CD4-positive, alpha-beta T cell treated with Interleukin-2 at 100 ng/mL for 4 hours (primary cell): ENCODE measurements around the gene SPTY2D1.
"Not testable (repeated sequence)": the region's sequence is repeated elsewhere in the genome, so short reads cannot be mapped to it uniquely, and the experiment has no call there.

Experiments
- DNase-seq: peaks from one replicate; pipeline ENCODE4 v3.0.0-alpha.2; 2020; ENCODE audit warnings: low spot score

Gene SPTY2D1

DNA sequence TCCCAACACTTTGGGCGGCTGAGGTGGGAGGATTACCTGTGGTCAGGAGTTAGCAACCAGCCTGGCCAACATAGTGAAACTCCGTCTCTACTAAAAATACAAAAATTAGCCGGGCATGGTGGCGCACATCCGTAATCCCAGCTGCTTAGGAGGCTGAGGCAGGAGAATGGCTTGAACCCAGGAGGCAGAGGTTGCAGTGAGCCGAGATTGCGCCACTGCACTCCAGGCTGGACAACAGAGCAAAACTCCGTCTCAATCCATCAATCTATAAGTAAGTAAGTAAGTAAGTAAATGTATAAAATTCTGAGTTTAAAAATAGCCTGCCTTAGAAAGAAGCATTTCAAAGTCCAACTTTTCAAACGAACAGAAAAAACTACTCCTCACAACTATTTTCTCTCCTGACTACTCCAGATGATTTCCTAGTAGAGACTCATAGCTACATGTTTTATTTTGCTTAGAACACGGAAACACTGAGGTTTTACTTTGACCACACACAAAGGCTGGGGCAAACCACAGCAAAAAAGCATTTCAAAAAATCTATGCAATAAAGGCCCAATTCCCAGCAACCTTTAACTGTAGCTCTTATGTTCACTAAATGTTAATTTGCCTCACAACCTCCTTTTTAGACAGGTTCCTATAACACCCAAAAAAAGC is 16.3 kb downstream of the SPTY2D1 start:
- peak; percentile 75 for DNase-seq

DNA sequence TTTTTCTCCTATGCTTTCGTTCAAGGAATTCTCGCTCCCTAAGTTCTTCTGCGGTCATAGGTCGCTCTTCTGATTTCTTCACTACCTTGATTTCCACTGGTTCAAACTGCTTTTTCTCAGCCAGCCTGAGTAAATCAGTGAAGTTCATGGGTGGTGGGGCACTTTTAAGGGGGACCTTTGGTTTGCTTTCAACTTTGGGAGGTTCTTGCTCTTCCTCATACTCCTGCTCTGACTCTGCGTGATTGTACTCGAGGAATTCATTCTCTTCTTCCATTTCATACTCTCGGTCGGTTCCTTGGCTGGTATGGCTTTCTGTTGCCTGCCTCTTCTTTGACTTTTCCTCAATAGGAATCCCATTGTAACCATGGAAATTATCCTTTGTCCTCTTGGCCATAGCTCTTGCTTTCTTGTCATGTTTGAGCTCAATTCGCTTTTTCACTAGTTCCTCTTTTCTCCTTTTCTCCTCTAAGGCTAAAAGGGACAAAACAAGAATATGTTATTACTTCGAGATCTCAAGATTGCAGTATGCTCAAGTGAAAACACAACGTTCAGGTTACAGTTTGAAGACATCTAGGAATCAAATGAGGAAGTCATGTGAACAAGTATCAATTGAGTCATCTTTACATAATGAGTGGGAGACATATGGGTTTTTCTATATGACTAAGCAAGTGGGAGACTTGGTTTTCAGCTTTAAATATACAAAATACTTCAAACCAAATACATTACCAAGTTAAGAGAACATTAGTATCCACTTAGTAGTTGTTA is 18.3 kb downstream of the SPTY2D1 start:
- peak; percentile 44 for DNase-seq

DNA sequence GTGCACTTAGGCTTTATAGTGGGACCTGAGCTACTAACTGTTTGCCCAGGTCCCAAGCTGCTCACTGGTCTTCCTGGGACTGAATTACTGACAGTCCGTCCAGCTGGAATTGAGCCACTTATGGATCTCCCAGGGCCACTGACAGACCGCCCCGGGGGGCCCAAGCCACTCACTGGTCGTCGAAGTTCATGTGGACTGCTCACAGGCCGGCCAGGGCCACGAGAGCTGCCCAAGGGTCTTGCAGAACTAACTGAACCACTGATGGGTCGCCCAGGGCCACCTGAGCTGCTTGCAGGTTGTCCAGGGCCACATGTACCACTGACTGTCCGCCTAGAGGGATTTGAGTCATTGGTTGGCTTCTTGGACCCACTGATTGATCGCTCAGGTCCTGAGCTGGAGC is 19.5 kb downstream of the SPTY2D1 start:
- no peak for DNase-seq

DNA sequence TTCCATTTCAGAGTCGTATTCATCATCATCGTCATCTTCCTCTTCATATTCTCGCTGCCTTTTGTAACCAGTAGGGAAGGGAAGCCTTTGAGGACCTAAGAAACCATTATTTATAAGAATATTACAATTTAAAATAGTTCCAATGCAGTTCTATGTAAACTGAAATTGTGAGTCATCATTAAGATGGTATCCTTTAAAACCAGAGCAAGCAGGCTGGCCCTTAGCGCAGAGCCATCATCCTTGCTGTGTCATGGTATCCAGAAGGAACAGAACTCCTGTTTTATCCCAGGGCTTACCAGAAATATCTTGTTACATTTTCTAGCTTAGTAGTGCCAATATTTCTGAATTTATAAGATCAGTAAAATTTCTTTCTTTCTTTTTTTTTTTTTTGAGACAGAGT is 21.7 kb downstream of the SPTY2D1 start:
- no peak for DNase-seq

DNA sequence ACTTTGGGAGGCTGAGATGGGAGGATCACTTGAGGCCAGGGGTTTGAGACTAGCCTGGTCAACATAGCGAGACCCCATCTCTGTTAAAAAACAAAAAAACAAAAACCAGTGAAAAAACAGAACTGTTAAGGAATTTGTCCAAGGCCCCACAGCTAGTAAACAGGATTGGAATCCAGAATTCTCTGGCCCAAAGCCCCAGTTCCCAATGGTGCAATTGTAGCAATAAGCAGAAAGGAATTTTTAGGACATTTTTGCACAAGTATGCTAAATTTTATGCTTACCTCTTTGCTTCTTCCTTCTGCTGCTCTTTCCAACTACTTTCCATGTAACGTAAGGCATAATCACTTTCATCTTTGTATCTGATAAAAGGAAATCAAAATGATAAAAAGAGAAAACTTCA is 22.9 kb downstream of the SPTY2D1 start:
- DNase-seq, result no peak

DNA sequence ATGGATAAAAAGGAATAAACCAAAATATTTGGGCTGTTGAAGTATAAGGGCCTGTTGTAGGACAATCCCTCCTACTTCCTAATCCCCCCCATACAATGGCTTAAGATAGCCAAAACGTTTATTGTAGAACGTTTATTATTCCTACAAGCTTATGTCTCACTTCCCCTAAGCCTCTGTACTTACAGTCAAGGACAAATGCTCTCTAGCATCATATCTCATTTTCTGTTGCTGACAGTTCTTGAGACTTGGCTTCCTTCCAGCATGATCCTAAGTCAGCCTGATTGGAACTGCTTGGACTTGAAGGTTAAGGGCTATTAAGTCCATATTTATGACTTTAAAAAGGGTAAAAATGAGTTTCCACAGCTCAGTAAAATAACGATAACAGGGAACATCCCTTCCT is 25.8 kb downstream of the SPTY2D1 start:
- DNase-seq, result no peak

DNA sequence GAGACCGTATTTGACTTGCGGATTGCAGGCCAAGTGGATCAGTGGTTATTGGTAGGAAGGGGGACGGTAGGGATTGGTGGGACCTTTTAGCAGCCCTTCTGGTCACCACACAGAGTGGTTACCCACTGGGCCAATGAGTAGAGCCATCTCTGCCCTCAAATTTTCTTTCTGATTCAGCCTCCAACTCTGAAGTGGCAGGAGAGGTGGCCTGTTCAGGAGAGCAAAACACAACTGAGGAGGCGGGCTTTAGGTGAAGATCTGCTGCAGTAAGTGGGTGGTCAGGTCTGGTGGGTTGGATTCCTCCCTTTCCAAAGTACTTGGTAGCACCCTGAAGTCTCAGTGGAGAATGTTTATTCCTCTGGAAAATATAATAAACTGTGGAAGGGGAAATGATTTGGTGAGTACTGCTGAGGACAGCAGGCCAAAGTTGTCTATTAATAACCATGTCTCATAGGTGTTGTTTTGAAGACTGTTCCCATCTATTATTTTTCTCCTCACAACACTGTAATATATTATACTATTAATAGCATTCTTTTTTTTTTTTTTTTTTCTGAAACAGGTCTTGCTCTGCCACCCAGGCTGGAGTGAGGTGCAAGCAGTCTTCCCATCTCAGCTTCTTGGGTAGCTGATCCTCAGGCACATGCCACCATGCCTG is 33.1 kb downstream of the SPTY2D1 start:
- DNase-seq, result no peak

DNA sequence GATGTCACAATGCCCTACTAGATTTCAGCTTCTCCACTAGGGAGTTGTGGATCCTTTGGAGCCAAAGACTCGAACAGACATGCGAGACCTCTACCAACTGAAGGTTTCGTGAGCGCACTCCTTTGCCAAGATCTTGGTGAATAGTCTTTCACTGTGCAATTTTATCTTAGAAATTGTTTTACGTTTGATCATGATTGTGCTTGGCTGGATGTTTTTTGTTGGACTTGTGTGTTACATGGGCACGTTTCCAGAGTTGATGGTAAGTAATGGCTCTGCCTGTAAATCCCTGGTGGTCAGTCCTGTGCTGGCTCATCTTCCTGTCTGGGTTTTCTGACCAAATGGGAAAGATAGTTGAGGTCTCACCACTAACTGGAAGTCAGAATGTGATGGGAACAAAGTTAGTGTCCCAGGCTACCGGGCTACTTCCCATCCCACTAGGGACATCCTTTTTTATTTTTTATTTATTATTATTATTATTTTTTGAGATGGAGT is 34.4 kb downstream of the SPTY2D1 start, which contains the start of gene MISFA:
MISFA (plus strand) TSS at position 51 of the 492 bp plus-strand sequence; CDS start at position 191, 140 bp downstream.
- DNase-seq, result no peak

DNA sequence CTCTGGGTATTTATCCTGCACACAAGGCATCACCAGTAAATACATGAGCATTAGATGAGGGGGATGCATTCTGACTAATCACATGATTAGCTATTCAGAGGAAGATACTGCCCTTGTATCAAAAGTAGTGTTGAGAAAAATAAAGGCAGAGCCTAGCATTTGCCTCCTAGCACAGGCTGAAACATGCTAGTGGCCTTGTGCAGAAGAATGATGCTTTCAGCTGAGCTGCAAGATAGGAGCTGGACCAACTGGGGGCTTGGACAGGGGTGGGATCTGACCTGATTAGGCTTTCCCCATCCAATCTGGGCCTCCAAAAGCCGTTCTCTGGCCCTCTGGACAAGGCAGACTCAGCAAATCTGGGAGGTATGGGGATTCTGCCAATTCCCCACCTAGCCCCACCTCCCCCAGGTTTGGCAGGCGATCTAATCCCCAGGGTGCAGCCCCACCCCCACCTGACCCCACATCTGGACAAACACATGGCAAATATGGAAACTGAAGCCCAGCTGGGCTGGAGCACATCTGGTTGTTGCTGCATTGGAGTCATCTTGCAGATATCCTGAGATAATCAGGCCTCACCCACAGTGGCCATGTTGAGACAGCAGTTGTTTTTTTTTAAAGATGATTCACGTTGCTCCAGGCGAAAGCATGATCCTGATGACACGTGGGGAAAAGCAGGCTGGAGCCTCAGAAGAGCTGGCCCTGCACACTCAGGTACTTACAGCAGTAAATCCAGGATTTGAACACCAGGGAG is 39.0 kb downstream of the SPTY2D1 start:
- no peak for DNase-seq

DNA sequence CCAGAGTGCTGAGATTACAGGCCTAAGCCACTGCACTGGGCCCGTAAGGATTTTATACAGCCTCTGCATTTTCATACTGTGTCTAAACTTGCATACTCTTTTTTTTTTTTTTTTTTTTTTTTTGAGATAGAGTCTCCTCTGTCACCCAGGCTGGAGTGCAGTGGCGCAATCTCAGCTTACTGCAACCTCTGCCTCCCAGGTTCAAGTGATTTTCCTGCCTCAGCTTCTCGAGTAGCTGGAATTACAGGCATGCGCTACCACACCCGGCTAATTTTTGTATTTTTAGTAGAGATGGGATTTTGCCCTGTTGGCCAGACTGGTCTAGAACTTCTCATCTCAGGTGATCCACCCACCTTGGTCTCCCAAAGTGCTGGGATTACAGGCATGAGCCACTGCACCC is 40.1 kb downstream of the SPTY2D1 start:
- not testable (repeated sequence) for DNase-seq

DNA sequence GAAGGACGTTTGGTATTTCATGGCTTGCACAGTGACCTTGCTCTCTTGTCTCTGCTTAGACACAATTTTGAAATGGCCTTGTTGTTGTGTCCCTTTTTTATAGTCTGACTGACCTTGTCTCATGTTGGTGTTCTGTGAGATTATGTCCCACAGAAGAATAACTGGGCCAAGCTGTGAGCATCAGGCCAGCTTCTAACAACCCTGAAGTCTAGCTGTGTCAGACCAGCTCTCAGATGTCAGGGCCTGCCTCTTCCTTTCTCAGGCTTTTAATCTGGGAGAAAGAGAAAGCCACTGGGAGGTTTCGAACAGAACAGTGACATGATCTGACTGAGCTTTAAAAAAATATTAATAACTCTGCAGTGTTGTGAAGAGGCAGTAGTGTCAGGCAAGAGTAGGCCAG is 43.6 kb downstream of the SPTY2D1 start:
- no peak for DNase-seq

DNA sequence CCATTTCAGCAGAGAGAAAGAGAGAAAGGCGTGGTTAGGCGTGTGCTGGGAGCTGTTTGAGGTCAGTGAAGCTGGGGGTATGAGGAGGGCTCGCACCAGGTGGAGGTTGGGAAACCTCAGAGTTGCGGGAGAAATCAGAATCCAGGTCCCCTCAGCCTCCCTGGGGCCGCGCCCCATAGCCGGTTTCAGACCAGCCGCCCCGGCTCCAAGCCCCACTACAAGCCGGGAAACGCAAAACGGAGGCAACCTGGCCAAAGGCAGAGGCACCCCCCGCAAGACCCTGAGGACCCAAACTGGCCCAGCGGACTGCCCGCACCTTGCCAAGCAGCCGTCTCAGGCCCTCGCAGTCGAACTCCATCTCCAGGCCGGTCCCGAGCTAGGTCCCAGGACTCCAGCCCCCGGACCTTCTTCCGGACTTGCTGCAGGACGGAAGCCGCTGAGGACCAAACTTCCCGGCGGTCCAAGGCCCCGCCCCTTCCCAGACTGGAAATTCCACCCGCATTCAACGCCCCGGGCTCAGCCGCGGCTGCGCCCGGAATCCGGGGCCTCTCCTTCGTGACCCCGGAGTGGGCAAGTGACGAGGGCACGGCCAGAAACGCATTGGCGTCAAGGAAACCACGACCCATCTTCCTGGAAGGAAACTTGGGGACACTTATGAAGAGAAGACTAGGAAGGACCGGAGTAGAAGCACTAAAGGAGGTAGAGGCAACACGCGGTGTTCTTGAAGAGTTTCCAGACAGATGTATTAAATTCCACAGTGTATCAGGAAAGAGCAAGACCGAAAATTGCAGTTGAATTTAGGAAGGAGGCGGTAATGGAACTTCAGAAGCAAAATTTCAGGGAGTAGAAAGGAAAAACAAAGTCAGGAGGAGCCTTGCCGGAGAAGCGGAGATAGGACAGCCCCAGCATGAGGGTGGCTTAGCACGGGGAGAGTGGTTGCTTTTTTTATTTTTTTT is 45.6 kb downstream of the SPTY2D1 start, which contains the start of gene UEVLD:
UEVLD (minus strand) TSS at position 438 of the 956 bp plus-strand sequence; CDS start at position 358, 80 bp downstream.
- peak; percentile 53 for DNase-seq

DNA sequence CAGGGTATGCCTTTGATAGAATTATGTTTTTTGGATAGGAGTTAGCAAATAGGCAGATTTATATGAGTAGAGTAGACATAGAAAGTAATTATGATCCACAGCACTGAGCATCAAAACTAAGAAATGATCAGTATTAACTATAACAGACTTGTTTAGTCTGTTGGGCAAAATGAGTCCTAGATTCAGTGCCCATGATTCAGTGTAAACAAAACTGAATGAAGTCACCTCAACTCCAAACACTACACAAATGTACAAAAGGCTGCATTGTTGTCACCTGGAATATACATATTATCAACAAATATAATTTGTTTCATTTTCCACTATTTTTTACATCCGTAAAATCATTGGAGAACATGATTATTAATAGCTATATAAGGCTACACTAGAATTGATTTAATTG is 52.3 kb downstream of the SPTY2D1 start:
- no peak for DNase-seq

DNA sequence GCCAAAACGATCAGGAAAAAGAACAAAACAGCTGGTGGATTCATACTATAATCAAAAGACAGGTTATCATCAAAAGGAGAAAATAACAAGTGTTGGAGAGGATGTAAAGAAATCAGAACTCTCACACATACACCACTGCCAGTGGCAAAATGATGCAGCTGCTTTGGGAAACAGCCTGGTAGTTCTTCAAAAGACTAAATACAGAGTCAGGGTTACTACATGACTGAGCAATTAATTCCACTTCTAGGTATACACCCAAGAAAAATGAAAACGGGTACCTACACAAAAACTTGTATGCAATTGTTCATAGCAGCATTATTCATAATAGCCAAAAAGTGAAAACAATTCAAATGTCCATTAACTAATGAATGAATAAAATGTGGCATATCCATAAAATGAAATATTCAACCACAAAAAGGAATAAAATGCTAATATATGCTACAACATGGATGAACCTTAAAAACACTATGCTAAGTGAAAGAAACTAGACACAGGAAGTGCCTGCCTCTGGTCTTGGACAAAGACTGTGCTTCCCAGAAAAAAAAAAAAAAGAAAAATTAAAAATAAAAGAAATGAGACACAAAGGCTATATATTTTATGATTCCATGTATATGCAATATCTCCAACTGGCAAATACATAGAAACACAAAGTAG is 53.9 kb downstream of the SPTY2D1 start:
- DNase-seq, result no peak

DNA sequence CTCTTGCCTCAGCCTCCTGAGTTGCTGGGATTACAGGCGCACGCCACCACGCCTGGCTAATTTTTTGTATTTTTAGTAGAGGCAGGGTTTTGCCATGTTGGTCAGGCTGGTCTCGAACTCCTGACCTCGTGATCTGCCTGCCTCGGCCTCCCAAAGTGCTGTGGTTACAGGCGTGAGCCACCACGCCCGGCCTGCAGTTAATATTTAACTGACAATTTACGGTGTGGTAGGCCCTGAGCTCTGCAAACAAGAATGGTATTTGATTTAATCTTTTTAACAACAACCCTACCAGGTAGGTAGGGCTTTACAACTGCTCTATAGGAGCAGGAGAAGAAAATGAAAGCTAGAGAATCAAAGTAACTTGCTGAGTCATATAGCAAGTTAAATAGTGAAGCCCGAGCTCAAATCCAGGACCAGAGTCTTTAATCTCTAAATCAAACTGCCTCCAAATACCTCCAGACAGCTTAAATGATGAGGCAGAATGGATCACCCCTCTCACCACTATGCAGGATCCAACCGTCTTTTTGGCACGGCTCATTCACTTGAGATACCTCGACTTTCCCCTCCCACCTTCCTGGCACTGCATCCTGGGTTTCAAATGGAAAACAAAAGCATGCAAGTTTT is 55.1 kb downstream of the SPTY2D1 start:
- DNase-seq, result peak; percentile 42

DNA sequence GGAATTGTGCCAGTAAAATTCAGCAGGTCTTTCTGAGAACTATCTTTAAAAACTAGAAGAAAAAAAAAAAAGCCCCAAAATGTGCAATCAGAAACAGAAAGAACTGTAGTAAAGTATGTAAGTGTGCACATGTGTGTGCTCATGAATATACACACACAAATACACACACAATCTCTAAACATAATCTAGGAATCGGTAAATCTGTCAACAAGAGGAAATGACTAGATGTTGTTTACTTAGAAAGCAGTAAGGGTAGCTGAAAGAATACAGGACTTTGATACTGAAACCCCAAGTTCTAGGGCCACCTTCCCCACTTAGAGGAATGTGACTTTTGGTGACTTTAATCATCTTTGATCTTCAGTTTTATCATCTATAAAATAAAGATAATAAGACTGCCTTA is 58.8 kb downstream of the SPTY2D1 start:
- no peak for DNase-seq

DNA sequence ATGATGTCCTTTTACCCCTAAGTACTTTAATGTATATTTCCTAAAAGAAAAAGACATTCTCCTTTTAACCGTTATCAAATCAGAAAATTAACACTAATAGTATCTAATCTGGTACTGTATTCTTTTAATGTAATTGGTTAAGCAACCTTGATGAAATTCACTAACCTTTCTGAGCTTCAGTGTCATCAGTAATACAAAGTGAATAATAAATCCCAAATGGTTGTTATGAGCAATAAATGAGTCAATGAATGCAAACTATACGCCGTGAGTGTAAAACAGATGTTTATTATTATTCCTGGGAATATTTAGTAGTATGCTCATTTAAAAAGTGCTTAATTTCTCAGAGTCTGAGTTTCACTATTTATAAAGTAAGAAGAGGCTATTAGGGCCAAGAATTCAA is 67.1 kb downstream of the SPTY2D1 start:
- no peak for DNase-seq

DNA sequence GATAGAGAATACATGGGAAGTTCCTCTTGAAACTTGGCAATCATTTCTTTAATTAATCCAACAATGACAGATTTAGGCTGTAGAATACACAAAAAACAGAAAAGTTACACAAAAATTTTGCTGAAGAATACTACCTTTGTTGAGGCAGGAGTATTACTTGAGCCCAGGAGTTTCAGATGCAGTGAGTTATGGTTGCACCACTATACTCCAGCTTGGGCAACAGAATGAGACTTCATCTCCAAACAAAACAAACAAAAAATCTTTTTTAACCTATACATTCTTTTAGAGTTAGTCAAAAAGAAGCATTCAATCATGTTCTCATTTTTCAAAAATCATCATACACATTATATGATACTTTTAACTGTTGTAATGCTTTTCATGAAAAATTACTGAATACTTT is 67.7 kb downstream of the SPTY2D1 start:
- DNase-seq, result no peak

DNA sequence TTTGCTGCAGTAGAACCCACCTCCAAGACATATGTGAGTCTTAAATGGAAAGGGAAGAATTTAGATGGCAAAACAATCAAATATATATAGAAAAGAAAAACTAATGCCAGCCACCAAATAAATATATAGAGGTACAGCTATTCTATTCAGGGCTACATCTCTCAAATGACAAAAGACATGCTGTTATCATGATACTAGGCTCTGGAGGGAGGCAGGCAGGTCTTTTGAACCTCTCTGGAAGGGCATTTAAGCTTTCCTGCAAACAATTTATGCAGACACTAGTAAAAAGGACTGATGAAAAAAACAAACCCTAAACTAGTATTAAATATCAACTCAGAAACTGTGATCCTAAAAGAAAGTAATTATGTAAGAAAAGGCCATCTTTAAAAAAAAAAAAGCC is 70.0 kb downstream of the SPTY2D1 start:
- no peak for DNase-seq
